ENCODE data around the gene ANKS1A.
"Not testable (repeated sequence)": the region's sequence is repeated elsewhere in the genome, so short reads cannot be mapped to it uniquely, and the experiment has no call there.

Gene ANKS1A

GRCh38 chr6:34999153-34999552 lies 110.1 kb downstream of the ANKS1A start:
- not testable (repeated sequence) for DNase-seq (ENCODE audit: low spot score)

- DNase-seq (ENCODE audit: low spot score), result not testable (repeated sequence)
Observed at GRCh38 chr6:34999962-35000361, 110.9 kb downstream of the ANKS1A start.

- DNase-seq (ENCODE audit: low spot score), result not testable (repeated sequence)
Observed at GRCh38 chr6:35001349-35001748, 112.3 kb downstream of the ANKS1A start.

- DNase-seq (ENCODE audit: low spot score), result not testable (repeated sequence)
Observed at GRCh38 chr6:35003886-35004530, 115.0 kb downstream of the ANKS1A start.

- no peak for DNase-seq (ENCODE audit: low spot score)
Observed at GRCh38 chr6:35007016-35007415, 118.0 kb downstream of the ANKS1A start.

GRCh38 chr6:35008858-35009257 lies 119.8 kb downstream of the ANKS1A start:
- DNase-seq (ENCODE audit: low spot score), result no peak

- DNase-seq (ENCODE audit: low spot score), result no peak
Observed at GRCh38 chr6:35011096-35012041, 122.3 kb downstream of the ANKS1A start.

GRCh38 chr6:35013701-35014100 lies 124.6 kb downstream of the ANKS1A start:
- no peak for DNase-seq (ENCODE audit: low spot score)

GRCh38 chr6:35014341-35014740 lies 125.3 kb downstream of the ANKS1A start:
- no peak for DNase-seq (ENCODE audit: low spot score)

- DNase-seq (ENCODE audit: low spot score), result no peak
Observed at GRCh38 chr6:35014786-35015185, 125.7 kb downstream of the ANKS1A start.

GRCh38 chr6:35015476-35015875 lies 126.4 kb downstream of the ANKS1A start:
- DNase-seq (ENCODE audit: low spot score), result no peak

GRCh38 chr6:35015996-35016395 lies 126.9 kb downstream of the ANKS1A start:
- no peak for DNase-seq (ENCODE audit: low spot score)

GRCh38 chr6:35016502-35017321 lies 127.7 kb downstream of the ANKS1A start:
- DNase-seq (ENCODE audit: low spot score), result no peak

GRCh38 chr6:35017411-35018181 lies 128.5 kb downstream of the ANKS1A start:
- no peak for DNase-seq (ENCODE audit: low spot score)

- DNase-seq (ENCODE audit: low spot score), result no peak
Observed at GRCh38 chr6:35018182-35018519, 129.1 kb downstream of the ANKS1A start.

- DNase-seq (ENCODE audit: low spot score), result no peak
Observed at GRCh38 chr6:35018746-35019145, 129.7 kb downstream of the ANKS1A start.

- no peak for DNase-seq (ENCODE audit: low spot score)
Observed at GRCh38 chr6:35019171-35019570, 130.1 kb downstream of the ANKS1A start.

- no peak for DNase-seq (ENCODE audit: low spot score)
Observed at GRCh38 chr6:35019831-35020230, 130.8 kb downstream of the ANKS1A start.

GRCh38 chr6:35021004-35021403 lies 131.9 kb downstream of the ANKS1A start:
- DNase-seq (ENCODE audit: low spot score), result no peak

- no peak for DNase-seq (ENCODE audit: low spot score)
Observed at GRCh38 chr6:35023091-35024000, 134.3 kb downstream of the ANKS1A start.
